ENCODE measurements around the gene RAB3IL1. TPM values are rescaled to one million over a fixed set of nuclear protein-coding genes. Genes with fewer than 3 reads are reported as not detected.

Gene RAB3IL1
- total and polyA plus RNA-seq, 2 of the 13 experiments (the other 11 are each of a cell fraction or from before 2014, with no cell fraction given): 1.2 to 2.0 TPM

GRCh38 chr11:61897387-61898246 lies 19.7 kb downstream of the RAB3IL1 start (continued):
- TF ChIP-seq CTCF (CRISPR knock-in tag; IDR thresholded peaks at IDR 0.05): peak; percentile 94
- TF ChIP-seq, protein P1, sequence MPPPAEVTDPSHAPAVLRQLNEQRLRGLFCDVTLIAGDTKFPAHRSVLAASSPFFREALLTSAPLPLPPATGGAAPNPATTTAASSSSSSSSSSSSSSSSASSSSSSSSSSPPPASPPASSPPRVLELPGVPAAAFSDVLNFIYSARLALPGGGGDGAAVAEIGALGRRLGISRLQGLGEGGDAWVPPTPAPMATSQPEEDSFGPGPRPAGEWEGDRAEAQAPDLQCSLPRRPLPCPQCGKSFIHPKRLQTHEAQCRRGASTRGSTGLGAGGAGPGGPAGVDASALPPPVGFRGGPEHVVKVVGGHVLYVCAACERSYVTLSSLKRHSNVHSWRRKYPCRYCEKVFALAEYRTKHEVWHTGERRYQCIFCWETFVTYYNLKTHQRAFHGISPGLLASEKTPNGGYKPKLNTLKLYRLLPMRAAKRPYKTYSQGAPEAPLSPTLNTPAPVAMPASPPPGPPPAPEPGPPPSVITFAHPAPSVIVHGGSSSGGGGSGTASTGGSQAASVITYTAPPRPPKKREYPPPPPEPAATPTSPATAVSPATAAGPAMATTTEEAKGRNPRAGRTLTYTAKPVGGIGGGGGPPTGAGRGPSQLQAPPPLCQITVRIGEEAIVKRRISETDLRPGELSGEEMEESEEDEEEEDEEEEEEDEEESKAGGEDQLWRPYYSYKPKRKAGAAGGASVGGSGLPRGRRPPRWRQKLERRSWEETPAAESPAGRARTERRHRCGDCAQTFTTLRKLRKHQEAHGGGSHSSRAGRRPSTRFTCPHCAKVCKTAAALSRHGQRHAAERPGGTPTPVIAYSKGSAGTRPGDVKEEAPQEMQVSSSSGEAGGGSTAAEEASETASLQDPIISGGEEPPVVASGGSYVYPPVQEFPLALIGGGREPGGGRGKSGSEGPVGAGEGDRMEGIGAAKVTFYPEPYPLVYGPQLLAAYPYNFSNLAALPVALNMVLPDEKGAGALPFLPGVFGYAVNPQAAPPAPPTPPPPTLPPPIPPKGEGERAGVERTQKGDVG (CRISPR knock-in tag; IDR thresholded peaks at IDR 0.05; ENCODE audit: borderline replicate concordance): no peak
- TF ChIP-seq EED (CRISPR knock-in tag; IDR thresholded peaks at IDR 0.05): no peak
- no peak for TF ChIP-seq ZNF451 (CRISPR knock-in tag; IDR thresholded peaks at IDR 0.05)
- no peak for TF ChIP-seq HHEX (CRISPR knock-in tag; IDR thresholded peaks at IDR 0.05)
- TF ChIP-seq SP140L (CRISPR knock-in tag; IDR thresholded peaks at IDR 0.05; ENCODE audit: borderline replicate concordance): no peak
- no peak for TF ChIP-seq PHF8 (CRISPR knock-in tag; IDR thresholded peaks at IDR 0.05)
- TF ChIP-seq PRDM4 (CRISPR knock-in tag; IDR thresholded peaks at IDR 0.05; ENCODE audit: borderline replicate concordance): no peak
- 0 out of 2 replicates have a peak, but pooled peaks have one; percentile 21 for TF ChIP-seq THAP11 (CRISPR knock-in tag; IDR thresholded peaks at IDR 0.05)
- peak; percentile 78 for TF ChIP-seq SMC3 (IDR thresholded peaks at IDR 0.05; ENCODE audit: low read length)
- TF ChIP-seq, protein P2, sequence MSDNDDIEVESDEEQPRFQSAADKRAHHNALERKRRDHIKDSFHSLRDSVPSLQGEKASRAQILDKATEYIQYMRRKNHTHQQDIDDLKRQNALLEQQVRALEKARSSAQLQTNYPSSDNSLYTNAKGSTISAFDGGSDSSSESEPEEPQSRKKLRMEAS (IDR thresholded peaks at IDR 0.05): no peak
- TF ChIP-seq ERF (CRISPR knock-in tag; IDR thresholded peaks at IDR 0.05): 0 out of 2 replicates have a peak, but pooled peaks have one; percentile 34
- TF ChIP-seq ZEB1 (IDR thresholded peaks at IDR 0.05; ENCODE audit: insufficient replicate concordance, low read depth): no peak
- TF ChIP-seq ZNF562 (CRISPR knock-in tag; IDR thresholded peaks at IDR 0.05; ENCODE audit: borderline replicate concordance): no peak
- no peak for TF ChIP-seq ZNF572 (CRISPR knock-in tag; IDR thresholded peaks at IDR 0.05)
- no peak for TF ChIP-seq KAT8 (CRISPR knock-in tag; IDR thresholded peaks at IDR 0.05)
- no peak for TF ChIP-seq HOXA3 (CRISPR knock-in tag; IDR thresholded peaks at IDR 0.05)
- no peak for TF ChIP-seq DRAP1 (CRISPR knock-in tag; IDR thresholded peaks at IDR 0.05)
- TF ChIP-seq KDM6A (CRISPR knock-in tag; IDR thresholded peaks at IDR 0.05; ENCODE audit: low read depth): no peak
- TF ChIP-seq ZNF558 (CRISPR knock-in tag; IDR thresholded peaks at IDR 0.05; ENCODE audit: borderline replicate concordance): no peak
- TF ChIP-seq ZNF33B (CRISPR knock-in tag; IDR thresholded peaks at IDR 0.05): no peak
